Hepatocyte (in vitro differentiated cells): ENCODE data around the gene IKZF4.
"Not testable (repeated sequence)": the region's sequence is repeated elsewhere in the genome, so short reads cannot be mapped to it uniquely, and the experiment has no call there.

Source experiments
- EZH2 ChIP-seq: fragments of 200-600 bp; sonication (generic); IDR thresholded peaks from 2 replicates; pipeline ENCODE4 v1.6.1; 2016; ENCODE audit warnings: antibody characterized with exemption, mild to moderate bottlenecking, borderline replicate concordance
- TF ChIP-seq, protein P1 (sequence below): fragments of 200-600 bp; sonication (generic); IDR thresholded peaks from 2 replicates; pipeline ENCODE4 v1.5.1; 2016; ENCODE audit warnings: antibody characterized with exemption, mild to moderate bottlenecking; ENCODE audit not compliant: poor library complexity

DNA sequence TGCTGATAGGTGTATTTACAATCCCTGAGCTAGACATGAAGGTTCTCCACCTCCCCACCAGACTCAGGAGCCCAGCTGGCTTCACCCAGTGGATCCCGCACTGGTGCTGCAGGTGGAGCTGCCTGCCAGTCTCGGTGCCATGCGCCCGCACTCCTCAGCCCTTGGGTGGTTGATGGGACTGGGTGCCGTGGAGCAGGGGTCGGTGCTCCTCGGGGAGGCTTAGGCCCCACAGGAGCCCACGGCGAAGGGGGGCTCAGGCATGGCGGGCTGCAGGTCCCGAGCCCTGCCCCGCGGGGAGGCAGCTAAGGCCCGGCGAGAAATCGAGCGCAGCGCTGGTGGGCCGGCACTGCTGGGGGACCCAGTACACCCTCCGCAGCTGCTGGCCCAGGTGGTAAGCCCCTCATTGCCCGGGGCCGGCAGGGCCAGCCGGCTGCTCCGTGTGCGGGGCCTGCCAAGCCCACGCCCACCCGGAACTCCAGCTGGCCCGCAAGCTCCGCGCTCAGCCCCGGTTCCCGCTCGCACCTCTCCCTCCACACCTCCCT lies 20.8 kb upstream of the IKZF4 start:
- TF ChIP-seq, protein P1, sequence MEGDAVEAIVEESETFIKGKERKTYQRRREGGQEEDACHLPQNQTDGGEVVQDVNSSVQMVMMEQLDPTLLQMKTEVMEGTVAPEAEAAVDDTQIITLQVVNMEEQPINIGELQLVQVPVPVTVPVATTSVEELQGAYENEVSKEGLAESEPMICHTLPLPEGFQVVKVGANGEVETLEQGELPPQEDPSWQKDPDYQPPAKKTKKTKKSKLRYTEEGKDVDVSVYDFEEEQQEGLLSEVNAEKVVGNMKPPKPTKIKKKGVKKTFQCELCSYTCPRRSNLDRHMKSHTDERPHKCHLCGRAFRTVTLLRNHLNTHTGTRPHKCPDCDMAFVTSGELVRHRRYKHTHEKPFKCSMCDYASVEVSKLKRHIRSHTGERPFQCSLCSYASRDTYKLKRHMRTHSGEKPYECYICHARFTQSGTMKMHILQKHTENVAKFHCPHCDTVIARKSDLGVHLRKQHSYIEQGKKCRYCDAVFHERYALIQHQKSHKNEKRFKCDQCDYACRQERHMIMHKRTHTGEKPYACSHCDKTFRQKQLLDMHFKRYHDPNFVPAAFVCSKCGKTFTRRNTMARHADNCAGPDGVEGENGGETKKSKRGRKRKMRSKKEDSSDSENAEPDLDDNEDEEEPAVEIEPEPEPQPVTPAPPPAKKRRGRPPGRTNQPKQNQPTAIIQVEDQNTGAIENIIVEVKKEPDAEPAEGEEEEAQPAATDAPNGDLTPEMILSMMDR, result not testable (repeated sequence)
- not testable (repeated sequence) for TF ChIP-seq EZH2
